Fibroblast of the aortic adventitia (primary cell): Measurements from ENCODE around the gene PTRH2. TPM values are rescaled to one million over a fixed set of nuclear protein-coding genes. Genes with fewer than 3 reads are reported as not detected.

Experiments used
- DNase-seq: peaks from one replicate; pipeline ENCODE4 v3.0.0-alpha.2; 2010; ENCODE audit warnings: low read depth
- H3K4me3 ChIP-seq: 2 replicates; pipeline ENCODE4 v1.5.1; 2011; ENCODE audit warnings: low read depth, mild to moderate bottlenecking, control low read depth, low read length, moderate library complexity
- CTCF ChIP-seq: IDR thresholded peaks from 2 replicates; pipeline ENCODE4 v1.5.1; 2011; ENCODE audit warnings: mild to moderate bottlenecking, low read length, control low read depth, inconsistent platforms; ENCODE audit not compliant: insufficient read depth
- total RNA-seq: library from RNA; depleted of rRNA; stranded (reverse); fragments of >200 nt; gene quantifications from 2 replicates; pipeline ENCODE4 v1.2.3, GENCODE V29; 2012; ENCODE audit warnings: low replicate concordance

The PTRH2 gene
- total RNA-seq, 1 donor, result 21.7 TPM

GRCh38 chr17:59722623-59723022, 15.4 kb upstream of the PTRH2 start:
- no peak for DNase-seq
- TF ChIP-seq CTCF, result no peak
- H3K4me3 ChIP-seq, result no peak overlapping the region

DNA sequence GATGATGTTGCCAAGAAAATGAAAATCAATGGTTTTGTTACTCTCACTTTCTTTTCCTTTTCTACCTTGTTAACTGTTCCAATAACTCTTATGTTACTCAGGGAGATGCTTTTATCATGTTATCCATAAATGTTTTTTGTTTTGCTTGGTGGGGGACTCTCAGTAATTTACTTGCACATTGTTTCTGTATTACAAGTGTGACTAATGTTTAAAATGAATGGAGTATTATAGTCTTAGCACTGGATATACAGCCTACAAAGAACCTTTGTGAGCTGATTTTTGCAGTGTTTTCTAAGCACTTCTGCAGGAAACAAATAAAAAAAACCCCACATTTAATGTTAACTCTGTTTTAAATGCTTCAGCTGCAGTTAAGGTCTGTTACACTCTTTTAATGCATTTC, 12.3 kb upstream of the PTRH2 start:
- no peak overlapping the region for H3K4me3 ChIP-seq
- TF ChIP-seq CTCF, result no peak
- DNase-seq, result no peak

- H3K4me3 ChIP-seq, result no peak overlapping the region
- no peak for DNase-seq
- TF ChIP-seq CTCF, result no peak
Measured at GRCh38 chr17:59716427-59716826, 9.2 kb upstream of the PTRH2 start.

- TF ChIP-seq CTCF, result no peak
- DNase-seq, result no peak
- no peak overlapping the region for H3K4me3 ChIP-seq
Measured at GRCh38 chr17:59714255-59714654, 7.0 kb upstream of the PTRH2 start.

GRCh38 chr17:59712862-59713261, 5.6 kb upstream of the PTRH2 start:
- DNase-seq, result no peak
- no peak overlapping the region for H3K4me3 ChIP-seq
- TF ChIP-seq CTCF, result no peak

GRCh38 chr17:59711936-59712335, 4.7 kb upstream of the PTRH2 start:
- no peak overlapping the region for H3K4me3 ChIP-seq
- DNase-seq, result no peak
- no peak for TF ChIP-seq CTCF

- H3K4me3 ChIP-seq, result peak overlapping the region; percentile 99
- no peak for DNase-seq
- TF ChIP-seq CTCF, result no peak
Measured at GRCh38 chr17:59707971-59708430, 771 bp upstream of the PTRH2 start.
